WI38 (cell line): ENCODE data around the gene TRIO.

Source experiments
- H3K4me3 ChIP-seq: 2 replicates; pipeline ENCODE4 v1.5.1; 2011; ENCODE audit warnings: low read depth, mild to moderate bottlenecking, control low read depth, low read length
- TF ChIP-seq, protein P1 (sequence below): IDR thresholded peaks from 2 replicates; pipeline ENCODE4 v1.5.1; 2012; ENCODE audit warnings: low read depth, mild to moderate bottlenecking, control low read depth, low read length

The TRIO gene

GRCh38 chr5:14483504-14484157 is 340.5 kb downstream of the TRIO start:
- TF ChIP-seq, protein P1, sequence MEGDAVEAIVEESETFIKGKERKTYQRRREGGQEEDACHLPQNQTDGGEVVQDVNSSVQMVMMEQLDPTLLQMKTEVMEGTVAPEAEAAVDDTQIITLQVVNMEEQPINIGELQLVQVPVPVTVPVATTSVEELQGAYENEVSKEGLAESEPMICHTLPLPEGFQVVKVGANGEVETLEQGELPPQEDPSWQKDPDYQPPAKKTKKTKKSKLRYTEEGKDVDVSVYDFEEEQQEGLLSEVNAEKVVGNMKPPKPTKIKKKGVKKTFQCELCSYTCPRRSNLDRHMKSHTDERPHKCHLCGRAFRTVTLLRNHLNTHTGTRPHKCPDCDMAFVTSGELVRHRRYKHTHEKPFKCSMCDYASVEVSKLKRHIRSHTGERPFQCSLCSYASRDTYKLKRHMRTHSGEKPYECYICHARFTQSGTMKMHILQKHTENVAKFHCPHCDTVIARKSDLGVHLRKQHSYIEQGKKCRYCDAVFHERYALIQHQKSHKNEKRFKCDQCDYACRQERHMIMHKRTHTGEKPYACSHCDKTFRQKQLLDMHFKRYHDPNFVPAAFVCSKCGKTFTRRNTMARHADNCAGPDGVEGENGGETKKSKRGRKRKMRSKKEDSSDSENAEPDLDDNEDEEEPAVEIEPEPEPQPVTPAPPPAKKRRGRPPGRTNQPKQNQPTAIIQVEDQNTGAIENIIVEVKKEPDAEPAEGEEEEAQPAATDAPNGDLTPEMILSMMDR = no peak

GRCh38 chr5:14486486-14486885 is 343.3 kb downstream of the TRIO start:
- no peak overlapping the region for H3K4me3 ChIP-seq
- TF ChIP-seq, protein P1 = no peak

More at GRCh38 chr5:14483504-14484157, 340.5 kb downstream of the TRIO start:
- H3K4me3 ChIP-seq = no peak overlapping the region

- no peak overlapping the region for H3K4me3 ChIP-seq
- TF ChIP-seq, protein P1 = no peak
Observed at GRCh38 chr5:14486996-14487896, 344.1 kb downstream of the TRIO start.

GRCh38 chr5:14487897-14488570 is 344.9 kb downstream of the TRIO start:
- no peak overlapping the region for H3K4me3 ChIP-seq
- TF ChIP-seq, protein P1 = no peak

- H3K4me3 ChIP-seq = no peak overlapping the region
- TF ChIP-seq, protein P1 = no peak
Observed at GRCh38 chr5:14488709-14489108, 345.6 kb downstream of the TRIO start.

- TF ChIP-seq, protein P1 = no peak
- no peak overlapping the region for H3K4me3 ChIP-seq
Observed at GRCh38 chr5:14489643-14490042, 346.5 kb downstream of the TRIO start.

DNA sequence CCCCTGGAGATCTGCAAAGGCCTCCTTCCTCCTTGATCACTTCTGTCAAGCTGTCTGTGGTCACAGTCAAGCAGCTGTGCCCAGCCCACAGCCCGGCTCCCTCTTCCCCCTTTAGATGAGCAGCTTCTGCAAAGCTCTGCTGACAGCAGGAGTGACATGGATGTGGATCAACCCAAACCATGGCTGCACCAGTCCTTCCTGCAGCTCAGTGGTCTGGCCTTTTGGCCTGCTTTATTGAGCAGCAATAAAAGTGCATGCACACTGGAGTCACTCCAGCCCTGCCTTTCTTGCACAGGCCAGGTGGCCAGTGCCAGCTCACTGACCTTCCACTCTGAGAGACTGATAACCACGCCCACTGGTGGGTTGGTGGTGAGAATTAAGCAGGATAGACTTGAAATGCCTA is 347.2 kb downstream of the TRIO start:
- TF ChIP-seq, protein P1 = no peak

More for the DNA sequence above, 347.2 kb downstream of the TRIO start:
- no peak overlapping the region for H3K4me3 ChIP-seq
